CD8-positive, alpha-beta memory T cell (primary cell): Measurements from ENCODE around the gene LSAMP. TPM values are rescaled to one million over a fixed set of nuclear protein-coding genes. Genes with fewer than 3 reads are reported as not detected.
"Not testable (repeated sequence)": the region's sequence is repeated elsewhere in the genome, so short reads cannot be mapped to it uniquely, and the experiment has no call there.

ENCODE experiments used
- CTCF ChIA-PET: fragments of 350-600 bp; sonication (Branson Sonifier 250); formaldehyde crosslinking; loops from one replicate; lab custom pipeline; 2021; ENCODE audit warnings: antibody characterized with exemption; lab: Charles Lee
- POLR2A ChIA-PET: fragments of 350-600 bp; sonication (Branson Sonifier 250); formaldehyde crosslinking; loops from one replicate; lab custom pipeline; 2021; ENCODE audit warnings: antibody characterized with exemption; lab: Charles Lee
- DNase-seq, 5 donors: peaks; one replicate each; pipeline versions ENCODE4 v3.0.0 to v3.0.0-alpha.2; 2020 to 2022; ENCODE audit warnings: mixed read lengths in 1 of 5
- H3K27ac ChIP-seq: one replicate; pipeline ENCODE4 v1.7.0; 2013; ENCODE audit warnings: low read depth, mild to moderate bottlenecking, low read length, moderate library complexity
- H3K27me3 ChIP-seq: 2 replicates; pipeline ENCODE4 v1.7.0; 2013; ENCODE audit warnings: low read length, mild to moderate bottlenecking; ENCODE audit not compliant: insufficient read depth, poor library complexity, severe bottlenecking
- H3K36me3 ChIP-seq: 2 replicates; pipeline ENCODE4 v1.7.0; 2013; ENCODE audit warnings: mild to moderate bottlenecking, low read length, moderate library complexity; ENCODE audit not compliant: insufficient read depth
- H3K4me1 ChIP-seq: 2 replicates; pipeline ENCODE4 v1.7.0; 2013; ENCODE audit warnings: mild to moderate bottlenecking, low read length, moderate library complexity; ENCODE audit not compliant: insufficient read depth
- H3K4me3 ChIP-seq: 2 replicates; pipeline ENCODE4 v1.7.0; 2013; ENCODE audit warnings: mild to moderate bottlenecking, low read length
- H3K9me3 ChIP-seq: 2 replicates; pipeline ENCODE4 v1.7.0; 2013; ENCODE audit warnings: mild to moderate bottlenecking, low read length
- H3K27ac Mint-ChIP-seq, 8 donors: one replicate each; pipeline ENCODE4 v1.8.0; 2020 to 2021; ENCODE audit warnings: mixed read lengths in 8 of 8, mild to moderate bottlenecking in 6 of 8, inconsistent platforms in 3 of 8, moderate library complexity in 3 of 8
- H3K27me3 Mint-ChIP-seq, 2 donors: one replicate each; pipeline ENCODE4 v1.8.0; 2020 to 2021; ENCODE audit warnings: mixed read lengths in 2 of 2, mild to moderate bottlenecking in 1 of 2, moderate library complexity in 1 of 2
- H3K36me3 Mint-ChIP-seq, 3 donors: one replicate each; pipeline ENCODE4 v1.8.0; 2020 to 2021; ENCODE audit warnings: mixed read lengths in 3 of 3, inconsistent platforms in 1 of 3, mild to moderate bottlenecking in 1 of 3
- H3K4me1 Mint-ChIP-seq, 3 donors: one replicate each; pipeline ENCODE4 v1.8.0; 2020 to 2021; ENCODE audit warnings: mixed read lengths in 3 of 3, inconsistent platforms in 1 of 3, mild to moderate bottlenecking in 1 of 3
- H3K4me3 Mint-ChIP-seq, 7 donors: one replicate each; pipeline ENCODE4 v1.8.0; 2020 to 2021; ENCODE audit warnings: mixed read lengths in 7 of 7, mild to moderate bottlenecking in 6 of 7, moderate library complexity in 4 of 7, inconsistent platforms in 2 of 7
- H3K9me3 Mint-ChIP-seq, 5 donors: one replicate each; pipeline ENCODE4 v1.8.0; 2020 to 2022; ENCODE audit warnings: mixed read lengths in 5 of 5, mild to moderate bottlenecking in 3 of 5, moderate library complexity in 2 of 5, inconsistent platforms in 1 of 5
- polyA plus RNA-seq: library from polyadenylated mRNA; unstranded; fragments of 300-500 nt; fragmentation: Illumina TruSeq; gene quantifications from one replicate; pipeline ENCODE4 v1.2.3, GENCODE V29; 2021
- total RNA-seq, 2 experiments: library from RNA; stranded (reverse); gene quantifications; one replicate each; pipeline ENCODE4 v1.2.3, GENCODE V29; 2021

Gene LSAMP
- total and polyA plus RNA-seq, 3 experiments from 2014 or later, result not detected

DNA sequence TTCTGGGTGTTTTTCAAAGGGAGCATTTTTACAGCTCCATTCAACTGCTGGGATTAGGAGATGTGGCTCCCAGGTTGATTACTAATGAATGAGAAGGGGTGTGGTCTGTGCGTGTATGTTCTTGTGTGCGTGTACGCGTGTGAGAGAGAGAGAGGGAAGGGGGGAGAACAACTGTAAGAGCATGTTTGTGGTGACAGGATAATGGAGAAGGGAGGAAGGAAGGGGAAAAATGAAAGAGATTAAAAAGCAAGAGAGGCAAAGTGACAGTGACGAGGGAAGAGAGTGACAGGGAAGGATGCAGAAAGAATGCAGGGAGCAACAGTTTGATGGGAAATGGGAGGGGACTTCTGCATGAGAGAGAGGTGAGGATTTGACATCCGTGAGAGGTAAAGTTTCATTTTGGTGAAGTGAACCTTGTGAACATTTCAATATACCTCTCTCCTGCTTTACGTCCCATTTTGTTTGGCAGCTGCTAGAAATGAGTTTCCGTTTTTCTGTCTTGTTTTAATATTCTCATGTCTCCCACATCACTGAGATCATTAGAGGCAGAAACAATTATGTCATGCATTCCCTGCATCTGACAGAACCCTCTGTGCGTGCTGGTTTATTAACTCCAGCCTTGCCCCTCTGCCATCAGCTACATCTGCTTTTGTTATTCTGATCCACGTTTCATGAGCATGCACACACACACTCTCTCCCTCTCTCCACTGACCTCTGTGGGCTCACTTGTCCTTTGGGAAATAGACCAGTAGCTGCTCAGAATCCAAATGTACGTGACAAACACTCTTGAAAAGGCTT lies 660.3 kb downstream of the LSAMP start:
- peak in 1 of 5 donors; percentile 45 for DNase-seq
- H3K36me3 Mint-ChIP-seq, result peaks cover 0 to 2% (median 0%) of the 10 kb centered on the region in 3 donors
- H3K4me1 ChIP-seq, result peaks cover 5% of the 10 kb centered on the region
- CTCF ChIA-PET, result interaction anchor here (0.6 to 2.9 kb wide), 20 partner anchors 10 to 694 kb away, joined by 3 to 22 read pairs (median 5); partner anchors contain the start of gene ZBTB20
- peak overlapping the region; percentile 82 to 95 (median 88) for H3K4me3 Mint-ChIP-seq
- no peaks in the 10 kb centered on the region for H3K9me3 ChIP-seq
- peaks cover 0 to 7% of the 10 kb centered on the region in 2 donors for H3K27me3 Mint-ChIP-seq
- peak overlapping the region; percentile 82 to 99 (median 96) for H3K27ac Mint-ChIP-seq
- POLR2A ChIA-PET, result interaction anchor here (1.1 to 1.7 kb wide), 3 partner anchors 30 to 638 kb away, joined by 3 to 7 read pairs (median 5); partner anchors contain the start of gene ZBTB20
- H3K4me1 Mint-ChIP-seq, result peaks cover 11 to 20% (median 15%) of the 10 kb centered on the region in 3 donors
- no peaks in the 10 kb centered on the region for H3K9me3 Mint-ChIP-seq
- H3K36me3 ChIP-seq, result no peaks in the 10 kb centered on the region
- H3K27me3 ChIP-seq, result no peaks in the 10 kb centered on the region
- peak overlapping the region; percentile 71 for H3K4me3 ChIP-seq
- H3K27ac ChIP-seq, result peak overlapping the region; percentile 91

DNA sequence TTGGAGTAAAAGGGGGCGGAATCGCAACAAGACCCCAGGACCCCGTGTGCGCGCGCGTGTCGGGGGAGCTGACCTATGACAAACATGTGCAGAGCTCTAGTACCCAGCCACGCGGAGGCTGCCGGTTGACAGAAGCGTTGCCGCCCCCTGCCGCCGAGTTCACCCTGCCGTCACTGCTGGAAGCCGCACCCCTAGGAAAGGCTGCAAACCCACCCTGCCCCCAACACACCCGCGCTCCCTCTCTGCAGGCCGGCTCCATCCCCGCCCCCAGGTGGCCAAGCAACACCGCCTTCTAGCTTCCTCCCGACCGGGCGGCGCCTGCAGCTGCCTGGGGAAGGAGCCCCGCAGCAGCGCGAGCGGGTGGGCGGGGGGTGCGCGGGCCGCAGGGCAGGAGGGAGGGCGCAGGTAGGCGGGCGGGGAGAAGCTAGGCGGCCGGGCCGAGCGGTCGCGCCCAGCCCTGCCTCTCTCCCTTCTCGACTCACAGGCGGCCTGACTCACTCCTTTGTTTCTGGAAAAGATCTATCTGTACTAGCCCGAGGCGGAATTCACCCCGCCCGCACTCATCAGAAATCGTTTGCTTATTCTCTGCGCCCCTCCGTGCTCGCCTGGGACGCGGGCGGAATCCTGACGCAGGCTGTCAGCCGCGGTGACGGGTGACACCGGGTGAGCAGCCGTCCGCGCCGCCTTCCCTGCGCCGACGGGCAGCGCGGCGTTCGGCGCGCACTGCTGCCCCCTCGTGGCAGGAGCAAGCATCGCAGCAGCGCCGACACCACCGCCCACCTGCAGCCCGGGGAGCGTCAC lies 661.1 kb downstream of the LSAMP start:
- H3K27me3 ChIP-seq, result no peaks in the 10 kb centered on the region
- Mint-ChIP-seq H3K4me3 (peak overlapping the region; percentile 82 to 95 (median 88)), H3K9me3 (no peaks in the 10 kb centered on the region), H3K27me3 (peaks cover 0 to 7% of the 10 kb centered on the region in 2 donors), H3K4me1 (peaks cover 11 to 20% (median 15%) of the 10 kb centered on the region in 3 donors), H3K27ac (peak overlapping the region; percentile 82 to 99 (median 98)), H3K36me3 (peaks cover 0 to 2% (median 0%) of the 10 kb centered on the region in 3 donors)
- peak overlapping the region; percentile 71 for H3K4me3 ChIP-seq
- peak; percentile 85 to 94 (median 92) for DNase-seq
- H3K27ac ChIP-seq, result peak overlapping the region; percentile 91
- peaks cover 5% of the 10 kb centered on the region for H3K4me1 ChIP-seq
- POLR2A ChIA-PET, result interaction anchor here (0.7 to 1.7 kb wide), 6 partner anchors 8 to 1571 kb away, joined by 3 to 7 read pairs (median 4); partner anchors contain the start of gene ZBTB20
- CTCF ChIA-PET, result interaction anchor here (0.6 to 2.9 kb wide), 30 partner anchors 9 to 737 kb away, joined by 3 to 22 read pairs (median 3); partner anchors contain the start of gene ZBTB20
- H3K36me3 ChIP-seq, result no peaks in the 10 kb centered on the region
- H3K9me3 ChIP-seq, result no peaks in the 10 kb centered on the region

DNA sequence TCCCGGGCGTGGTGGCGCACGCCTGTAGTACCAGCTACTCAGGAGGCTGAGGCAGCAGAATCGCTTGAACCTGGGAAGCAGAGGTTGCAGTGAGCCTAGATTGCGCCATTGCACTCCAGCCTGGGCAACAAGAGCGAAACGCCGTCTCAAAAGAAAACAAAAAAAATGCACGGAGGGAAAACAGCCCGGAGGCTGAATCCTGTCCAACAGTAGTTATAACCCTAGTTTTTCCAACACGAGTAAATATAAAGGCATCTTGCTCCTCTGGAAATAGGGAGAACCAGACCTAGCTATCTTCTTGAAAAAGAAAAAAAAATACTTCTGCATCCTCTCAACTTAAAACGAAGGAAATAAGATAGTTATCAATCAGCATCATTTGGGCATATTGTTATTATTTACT lies 661.9 kb downstream of the LSAMP start:
- ChIA-PET CTCF (interaction anchor here (0.7 to 2.9 kb wide), 20 partner anchors 8 to 737 kb away, joined by 3 to 22 read pairs (median 4); partner anchors contain the start of gene ZBTB20), POLR2A (interaction anchor here (0.7 to 1.7 kb wide), 5 partner anchors 9 to 1570 kb away, joined by 3 to 7 read pairs (median 4); partner anchors contain the start of gene ZBTB20)
- Mint-ChIP-seq H3K4me3 (peak overlapping the region in 6 of 7 donors; percentile 6 to 95 (median 90)), H3K4me1 (peaks cover 11 to 20% (median 15%) of the 10 kb centered on the region in 3 donors), H3K27ac (peak overlapping the region in 7 of 8 donors; percentile 55 to 99 (median 97))
- peak in 1 of 5 donors; percentile 45 for DNase-seq
- not testable (repeated sequence) for H3K27me3 ChIP-seq, H3K9me3 ChIP-seq, H3K27ac ChIP-seq, H3K4me1 ChIP-seq, H3K36me3 Mint-ChIP-seq, H3K36me3 ChIP-seq, H3K27me3 Mint-ChIP-seq, H3K9me3 Mint-ChIP-seq, H3K4me3 ChIP-seq

DNA sequence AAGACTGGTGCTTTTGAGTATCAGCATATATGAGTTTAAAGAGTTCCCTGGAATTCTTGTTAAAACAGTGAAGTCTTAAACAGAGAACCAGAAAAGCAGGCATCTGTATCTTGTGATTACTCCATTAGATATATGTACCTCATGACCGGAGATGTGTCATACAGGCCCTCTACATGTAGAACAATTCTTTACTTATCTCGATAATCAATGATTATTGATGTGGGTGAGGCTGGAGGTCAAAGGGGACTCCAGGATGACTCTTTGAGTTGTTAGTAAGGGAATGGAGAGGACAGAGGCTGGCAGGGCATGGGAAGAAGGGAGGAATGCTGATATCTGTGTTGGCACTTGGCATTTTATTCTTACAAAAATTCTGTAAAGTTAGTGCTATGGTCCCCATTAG lies 666.3 kb downstream of the LSAMP start:
- H3K36me3 Mint-ChIP-seq, result no peaks in the 10 kb centered on the region
- POLR2A ChIA-PET, result no interaction called here
- no peaks in the 10 kb centered on the region for H3K27me3 ChIP-seq
- H3K27me3 Mint-ChIP-seq, result peaks cover 3 to 4% of the 10 kb centered on the region in 2 donors
- CTCF ChIA-PET, result no interaction called here
- H3K27ac Mint-ChIP-seq, result no peak overlapping the region
- no peaks in the 10 kb centered on the region for H3K9me3 Mint-ChIP-seq
- DNase-seq, result no peak
- peaks cover 2 to 4% (median 4%) of the 10 kb centered on the region in 3 donors for H3K4me1 Mint-ChIP-seq
- no peaks in the 10 kb centered on the region for H3K36me3 ChIP-seq
- H3K9me3 ChIP-seq, result no peaks in the 10 kb centered on the region
- no peak overlapping the region for H3K4me3 ChIP-seq
- no peak overlapping the region for H3K27ac ChIP-seq
- H3K4me1 ChIP-seq, result no peaks in the 10 kb centered on the region
- H3K4me3 Mint-ChIP-seq, result no peak overlapping the region

DNA sequence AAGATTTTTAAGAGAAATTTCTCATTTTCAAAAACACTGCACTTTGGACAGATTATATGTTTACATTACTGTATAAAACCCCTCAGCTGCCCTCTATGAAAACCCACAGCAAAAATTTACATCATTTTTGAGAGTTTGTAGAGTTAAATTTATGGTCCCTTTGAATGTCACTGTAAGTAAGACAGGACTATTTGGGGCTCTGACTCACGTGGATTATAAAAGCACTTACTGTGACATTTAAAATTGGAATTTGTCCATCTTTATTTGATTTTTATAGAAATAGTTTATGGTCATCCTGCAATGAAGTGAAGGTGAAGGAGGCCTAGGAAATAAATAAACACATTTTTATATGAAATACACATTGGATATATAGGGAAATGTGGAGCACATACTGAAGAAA lies 672.3 kb downstream of the LSAMP start:
- Mint-ChIP-seq H3K27me3 (peaks cover 2 to 7% of the 10 kb centered on the region in 2 donors), H3K4me1 (no peaks in the 10 kb centered on the region), H3K9me3 (no peaks in the 10 kb centered on the region), H3K4me3 (no peak overlapping the region), H3K36me3 (no peaks in the 10 kb centered on the region), H3K27ac (no peak overlapping the region)
- DNase-seq, result no peak
- H3K27me3 ChIP-seq, result no peaks in the 10 kb centered on the region
- no peaks in the 10 kb centered on the region for H3K4me1 ChIP-seq
- no peak overlapping the region for H3K27ac ChIP-seq
- H3K36me3 ChIP-seq, result no peaks in the 10 kb centered on the region
- no peak overlapping the region for H3K4me3 ChIP-seq
- ChIA-PET CTCF (interaction anchor here (2.2 kb wide), 1 partner anchor 11 kb away, joined by 15 read pairs; no protein-coding TSS in a partner anchor), POLR2A (no interaction called here)
- H3K9me3 ChIP-seq, result no peaks in the 10 kb centered on the region

DNA sequence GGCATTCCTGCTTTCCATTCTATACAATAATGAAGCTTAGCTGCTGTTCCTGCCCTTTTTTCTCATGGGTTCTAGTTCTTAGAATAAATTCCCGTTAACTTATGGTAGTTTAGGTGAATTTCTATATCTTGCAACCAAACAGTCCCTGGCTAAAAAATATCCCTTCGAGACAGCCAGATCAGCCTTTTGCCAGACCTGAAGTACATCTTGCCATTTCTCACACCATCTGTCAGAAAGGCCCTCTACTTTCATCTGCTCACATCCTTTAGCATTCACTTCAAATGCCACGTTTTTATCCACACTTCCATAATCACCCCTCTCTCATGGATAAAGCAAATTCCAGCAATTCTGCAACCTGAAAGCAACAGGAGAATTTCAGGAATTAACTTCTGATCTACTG lies 676.6 kb downstream of the LSAMP start:
- no peaks in the 10 kb centered on the region for H3K4me1 Mint-ChIP-seq

DNA sequence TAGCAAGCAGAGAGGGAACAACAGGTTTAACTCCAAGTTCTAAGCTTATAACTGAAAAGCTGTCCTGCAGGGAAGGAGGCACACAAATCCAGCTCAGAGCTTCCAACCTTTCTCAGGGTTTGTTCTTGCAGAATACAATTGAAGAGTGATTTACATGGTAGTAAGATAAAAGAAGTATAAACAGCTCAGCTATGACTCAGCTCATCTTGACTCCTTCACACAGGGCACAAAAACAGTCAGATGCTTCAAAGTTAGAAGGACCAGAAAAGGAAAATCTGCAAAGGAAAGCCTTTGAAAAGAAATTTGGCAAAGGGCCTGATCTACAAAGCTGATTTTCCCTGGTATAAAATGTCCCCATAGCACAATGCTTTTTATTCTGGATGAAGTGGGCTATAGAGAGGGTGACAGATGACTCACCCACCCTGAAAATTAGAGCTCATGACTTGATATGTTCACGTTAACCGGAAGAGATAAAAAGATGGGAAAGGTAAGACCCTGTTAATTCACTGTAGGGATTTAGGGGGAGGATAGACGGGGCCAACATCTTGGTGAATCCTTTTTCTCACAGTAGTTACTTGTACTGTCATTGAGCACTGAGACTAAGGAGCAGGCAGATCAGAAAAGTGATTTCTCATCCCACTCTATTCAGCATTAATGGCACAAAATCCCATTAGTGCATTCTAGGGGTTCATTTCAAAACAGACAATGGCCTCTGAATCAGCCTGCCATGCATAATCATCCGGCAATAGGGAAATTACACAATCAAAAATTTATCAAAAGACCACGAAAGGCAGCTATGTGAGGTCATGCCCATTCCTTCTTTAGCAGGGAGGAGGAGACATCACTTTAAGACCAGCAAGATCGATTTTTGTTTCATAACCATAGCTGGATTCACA lies 678.5 kb downstream of the LSAMP start:
- no peaks in the 10 kb centered on the region for H3K4me1 ChIP-seq
- H3K36me3 Mint-ChIP-seq, result no peaks in the 10 kb centered on the region
- H3K4me3 Mint-ChIP-seq, result no peak overlapping the region
- H3K4me1 Mint-ChIP-seq, result no peaks in the 10 kb centered on the region
- ChIA-PET CTCF (interaction anchor here (1.0 kb wide), 1 partner anchor 17 kb away, joined by 3 read pairs; no protein-coding TSS in a partner anchor), POLR2A (no interaction called here)
- DNase-seq, result no peak
- H3K9me3 ChIP-seq, result no peaks in the 10 kb centered on the region
- no peak overlapping the region for H3K4me3 ChIP-seq
- H3K27ac Mint-ChIP-seq, result no peak overlapping the region
- peaks cover 2 to 11% of the 10 kb centered on the region in 2 donors for H3K27me3 Mint-ChIP-seq
- H3K27me3 ChIP-seq, result no peaks in the 10 kb centered on the region
- no peak overlapping the region for H3K27ac ChIP-seq
- no peaks in the 10 kb centered on the region for H3K36me3 ChIP-seq
- H3K9me3 Mint-ChIP-seq, result no peaks in the 10 kb centered on the region

More for the DNA sequence above, 676.6 kb downstream of the LSAMP start:
- ChIA-PET CTCF (no interaction called here), POLR2A (no interaction called here)
- H3K9me3 ChIP-seq, result no peaks in the 10 kb centered on the region
- H3K4me3 Mint-ChIP-seq, result no peak overlapping the region
- H3K36me3 ChIP-seq, result no peaks in the 10 kb centered on the region
- H3K4me1 ChIP-seq, result no peaks in the 10 kb centered on the region
- no peak overlapping the region for H3K4me3 ChIP-seq
- no peaks in the 10 kb centered on the region for H3K27me3 ChIP-seq
- no peak for DNase-seq
- H3K27me3 Mint-ChIP-seq, result peaks cover 2 to 11% of the 10 kb centered on the region in 2 donors
- H3K27ac ChIP-seq, result no peak overlapping the region
- H3K27ac Mint-ChIP-seq, result no peak overlapping the region
- no peaks in the 10 kb centered on the region for H3K36me3 Mint-ChIP-seq
- no peaks in the 10 kb centered on the region for H3K9me3 Mint-ChIP-seq
